SK-N-DZ (cell line): ENCODE measurements around the gene MISP3.

Experiments
- DNase-seq: peaks from one replicate; pipeline ENCODE4 v3.0.0-alpha.2; 2015; ENCODE audit warnings: low spot score

MISP3 gene

GRCh38 chr19:14119644-14120496, 47.3 kb downstream of the MISP3 start:
- DNase-seq, result no peak

DNA sequence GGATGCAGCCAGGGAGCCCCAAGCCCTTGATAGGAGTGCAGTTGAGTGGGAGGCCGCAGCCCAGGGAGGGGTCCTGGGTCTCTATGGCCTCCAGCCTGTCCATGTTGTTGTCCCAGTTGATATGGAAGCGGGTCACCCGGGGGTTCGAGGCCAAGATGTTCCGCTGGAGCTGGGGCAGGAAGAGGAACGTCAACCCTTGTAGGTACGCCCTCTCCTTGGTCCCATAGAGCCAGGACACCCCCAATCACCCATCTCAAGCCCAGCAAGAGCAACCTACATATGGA, 47.9 kb downstream of the MISP3 start:
- DNase-seq, result no peak

GRCh38 chr19:14122924-14123323, 50.3 kb downstream of the MISP3 start:
- DNase-seq, result no peak
